Measurements from ENCODE around the gene ANKRD13D.

GRCh38 chr11:67275606-67276409, 13.3 kb upstream of the ANKRD13D start:
- no peak for TF ChIP-seq POLR2A (IDR thresholded peaks at IDR 0.05)
- TF ChIP-seq CTCF (IDR thresholded peaks at IDR 0.05) = no peak
- TF ChIP-seq POLR2AphosphoS5 (IDR thresholded peaks at IDR 0.05) = no peak

Measured in transverse colon (tissue), 4 donors.